Gastroesophageal sphincter (tissue), 3 donors: ENCODE measurements around the gene MGAT5B.

Source experiments
- CTCF ChIP-seq, 4 experiments: fragments of 200-600 bp in 2 of 4; fragments of 450-650 bp in 2 of 4; sonication (generic) in 1 of 4; IDR thresholded peaks; one replicate each; pipeline ENCODE4 v1.5.1; 2017 to 2019; ENCODE audit warnings: antibody characterized with exemption in 4 of 4, mild to moderate bottlenecking in 2 of 4, moderate library complexity in 2 of 4
- EP300 ChIP-seq: sonication (generic); formaldehyde crosslinking; IDR thresholded peaks from one replicate; pipeline ENCODE4 v1.6.1; 2017; ENCODE audit warnings: antibody characterized with exemption, mild to moderate bottlenecking

DNA sequence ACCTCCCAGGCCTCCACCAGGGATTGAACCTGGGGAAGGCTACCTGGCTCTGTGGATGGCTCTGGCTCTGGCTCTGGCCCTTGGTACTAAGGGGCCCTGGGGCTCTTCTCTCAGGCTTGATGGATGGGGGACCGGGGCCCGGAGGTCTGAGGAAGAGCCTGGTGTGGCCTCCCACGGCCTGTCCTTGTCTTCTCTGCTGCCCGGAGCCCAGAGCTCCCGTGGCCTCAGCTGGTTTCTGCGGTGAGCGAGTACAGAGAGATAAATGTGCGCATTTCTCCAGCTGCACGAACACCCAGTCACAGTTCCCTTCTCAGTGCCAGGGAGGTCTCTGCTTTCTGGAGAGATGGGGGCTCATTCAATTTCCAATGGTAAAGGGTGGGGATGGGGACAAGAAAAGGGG, 9.2 kb downstream of the MGAT5B start:
- TF ChIP-seq EP300 (no peak), CTCF (IDR thresholded peaks at IDR 0.05) (no peak)
